ENCODE results near the gene RUNX2.

The RUNX2 gene

DNA sequence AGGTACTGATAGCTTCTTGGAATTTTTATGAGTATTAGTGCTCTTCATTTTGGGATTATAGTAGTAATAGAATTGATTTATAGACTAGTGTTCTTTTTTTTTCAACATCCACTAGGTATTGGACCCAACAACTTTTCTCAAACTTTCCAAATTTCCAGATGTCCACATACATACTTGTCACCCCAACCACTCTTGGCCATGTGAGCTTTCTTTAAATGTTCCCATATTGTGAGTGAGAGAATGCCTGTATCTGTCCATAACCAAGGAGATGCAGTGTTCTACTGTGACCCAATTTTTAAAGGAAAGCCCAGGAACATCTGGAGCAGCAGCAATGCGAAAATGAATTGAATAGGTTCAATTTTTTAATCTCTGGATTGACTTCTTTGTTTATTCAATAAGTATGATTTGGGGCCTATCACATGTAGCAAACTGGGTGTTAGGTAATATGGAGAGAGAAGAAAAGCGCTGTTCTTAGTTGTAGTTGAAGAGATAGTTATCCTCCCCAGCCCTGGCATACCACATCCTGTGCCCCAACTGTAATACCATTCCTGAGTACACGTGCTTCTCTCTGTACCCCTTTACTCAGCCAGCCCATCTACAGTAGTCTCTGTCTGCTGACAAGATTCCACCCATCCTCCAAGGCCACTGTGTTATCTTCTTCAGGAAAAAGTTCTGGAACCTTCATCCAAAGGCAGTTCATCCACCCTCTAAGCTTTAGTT lies 166.4 kb downstream of the RUNX2 start:
- TF ChIP-seq FOXM1 (IDR thresholded peaks at IDR 0.05; ENCODE audit: borderline replicate concordance, low read depth) (no peak), YY1 (IDR thresholded peaks at IDR 0.05; ENCODE audit: low read depth) (no peak), CREB1 (IDR thresholded peaks at IDR 0.05; ENCODE audit: low read depth) (no peak), ZBTB7A (IDR thresholded peaks at IDR 0.05; ENCODE audit: low read depth) (no peak)

DNA sequence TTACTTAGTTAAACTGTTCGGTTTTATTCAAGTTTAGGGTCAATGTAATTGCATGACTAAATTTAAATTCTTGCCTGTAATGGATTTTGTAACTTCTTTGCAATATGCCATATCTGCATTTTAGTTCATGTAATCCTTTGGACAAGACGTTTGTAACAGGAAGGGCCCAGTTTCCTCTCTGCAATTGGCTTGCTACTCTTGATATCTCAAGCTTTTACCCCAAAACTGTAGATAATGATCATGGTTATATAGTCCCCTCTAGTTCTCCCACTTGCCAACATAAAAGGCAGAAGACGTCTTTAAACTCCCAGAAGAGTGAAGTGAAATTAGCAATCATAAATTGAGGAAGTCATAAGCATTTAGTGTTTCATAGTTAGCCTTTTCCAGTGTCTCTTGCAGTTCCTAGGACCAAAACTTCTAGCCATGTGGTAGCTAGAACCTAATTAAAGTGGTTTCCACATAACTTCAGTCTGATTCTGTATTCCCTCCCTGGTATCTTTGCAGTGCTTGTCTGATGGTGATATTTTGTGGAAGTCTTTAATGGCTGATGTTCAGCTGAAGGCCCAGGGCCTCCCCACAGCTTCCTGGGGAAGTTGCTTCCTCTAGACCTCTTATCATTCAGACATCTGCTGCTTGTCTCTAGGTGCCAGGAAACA lies 167.4 kb downstream of the RUNX2 start:
- no peak for TF ChIP-seq ZBTB7A (IDR thresholded peaks at IDR 0.05; ENCODE audit: low read depth)
- TF ChIP-seq TAF1 (IDR thresholded peaks at IDR 0.05; ENCODE audit: low read depth) = no peak
- TF ChIP-seq, protein P1, sequence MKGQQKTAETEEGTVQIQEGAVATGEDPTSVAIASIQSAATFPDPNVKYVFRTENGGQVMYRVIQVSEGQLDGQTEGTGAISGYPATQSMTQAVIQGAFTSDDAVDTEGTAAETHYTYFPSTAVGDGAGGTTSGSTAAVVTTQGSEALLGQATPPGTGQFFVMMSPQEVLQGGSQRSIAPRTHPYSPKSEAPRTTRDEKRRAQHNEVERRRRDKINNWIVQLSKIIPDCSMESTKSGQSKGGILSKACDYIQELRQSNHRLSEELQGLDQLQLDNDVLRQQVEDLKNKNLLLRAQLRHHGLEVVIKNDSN (IDR thresholded peaks at IDR 0.05) = no peak
- TF ChIP-seq TEAD4 (IDR thresholded peaks at IDR 0.05) = no peak
- no peak for TF ChIP-seq FOXM1 (IDR thresholded peaks at IDR 0.05; ENCODE audit: borderline replicate concordance, low read depth)
- TF ChIP-seq, protein P2, sequence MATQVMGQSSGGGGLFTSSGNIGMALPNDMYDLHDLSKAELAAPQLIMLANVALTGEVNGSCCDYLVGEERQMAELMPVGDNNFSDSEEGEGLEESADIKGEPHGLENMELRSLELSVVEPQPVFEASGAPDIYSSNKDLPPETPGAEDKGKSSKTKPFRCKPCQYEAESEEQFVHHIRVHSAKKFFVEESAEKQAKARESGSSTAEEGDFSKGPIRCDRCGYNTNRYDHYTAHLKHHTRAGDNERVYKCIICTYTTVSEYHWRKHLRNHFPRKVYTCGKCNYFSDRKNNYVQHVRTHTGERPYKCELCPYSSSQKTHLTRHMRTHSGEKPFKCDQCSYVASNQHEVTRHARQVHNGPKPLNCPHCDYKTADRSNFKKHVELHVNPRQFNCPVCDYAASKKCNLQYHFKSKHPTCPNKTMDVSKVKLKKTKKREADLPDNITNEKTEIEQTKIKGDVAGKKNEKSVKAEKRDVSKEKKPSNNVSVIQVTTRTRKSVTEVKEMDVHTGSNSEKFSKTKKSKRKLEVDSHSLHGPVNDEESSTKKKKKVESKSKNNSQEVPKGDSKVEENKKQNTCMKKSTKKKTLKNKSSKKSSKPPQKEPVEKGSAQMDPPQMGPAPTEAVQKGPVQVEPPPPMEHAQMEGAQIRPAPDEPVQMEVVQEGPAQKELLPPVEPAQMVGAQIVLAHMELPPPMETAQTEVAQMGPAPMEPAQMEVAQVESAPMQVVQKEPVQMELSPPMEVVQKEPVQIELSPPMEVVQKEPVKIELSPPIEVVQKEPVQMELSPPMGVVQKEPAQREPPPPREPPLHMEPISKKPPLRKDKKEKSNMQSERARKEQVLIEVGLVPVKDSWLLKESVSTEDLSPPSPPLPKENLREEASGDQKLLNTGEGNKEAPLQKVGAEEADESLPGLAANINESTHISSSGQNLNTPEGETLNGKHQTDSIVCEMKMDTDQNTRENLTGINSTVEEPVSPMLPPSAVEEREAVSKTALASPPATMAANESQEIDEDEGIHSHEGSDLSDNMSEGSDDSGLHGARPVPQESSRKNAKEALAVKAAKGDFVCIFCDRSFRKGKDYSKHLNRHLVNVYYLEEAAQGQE (IDR thresholded peaks at IDR 0.05; ENCODE audit: low read depth) = no peak
- no peak for TF ChIP-seq EGR1 (IDR thresholded peaks at IDR 0.05)
- no peak for TF ChIP-seq NFIC (IDR thresholded peaks at IDR 0.05)
- no peak for TF ChIP-seq YY1 (IDR thresholded peaks at IDR 0.05; ENCODE audit: low read depth)
- no peak for TF ChIP-seq RAD21 (IDR thresholded peaks at IDR 0.05; ENCODE audit: low read depth)

DNA sequence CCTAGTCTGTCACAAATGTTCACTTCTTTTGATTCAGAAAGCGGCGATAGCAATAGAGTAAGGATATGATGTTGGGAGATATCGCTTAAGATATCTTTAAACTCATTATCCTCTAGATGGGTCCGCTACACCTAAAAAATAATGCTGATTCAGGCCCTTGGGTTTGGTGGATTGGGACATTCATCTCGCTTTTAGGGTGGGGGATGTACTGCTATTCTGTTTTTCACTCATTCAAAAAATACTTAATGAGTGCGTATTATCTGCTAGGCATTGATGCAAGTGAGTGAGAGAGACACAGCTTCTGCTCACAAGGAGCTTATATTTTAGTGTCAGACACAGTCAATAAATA lies 167.9 kb downstream of the RUNX2 start:
- TF ChIP-seq RAD21 (IDR thresholded peaks at IDR 0.05; ENCODE audit: low read depth) (no peak), CEBPB (IDR thresholded peaks at IDR 0.05) (no peak), EGR1 (IDR thresholded peaks at IDR 0.05) (no peak), TCF12 (IDR thresholded peaks at IDR 0.05; ENCODE audit: low read depth) (no peak), EP300 (IDR thresholded peaks at IDR 0.05; ENCODE audit: borderline replicate concordance) (no peak)
- TF ChIP-seq, protein P2 (IDR thresholded peaks at IDR 0.05; ENCODE audit: low read depth) = no peak
- TF ChIP-seq, protein P3, sequence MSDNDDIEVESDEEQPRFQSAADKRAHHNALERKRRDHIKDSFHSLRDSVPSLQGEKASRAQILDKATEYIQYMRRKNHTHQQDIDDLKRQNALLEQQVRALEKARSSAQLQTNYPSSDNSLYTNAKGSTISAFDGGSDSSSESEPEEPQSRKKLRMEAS (IDR thresholded peaks at IDR 0.05) = no peak

DNA sequence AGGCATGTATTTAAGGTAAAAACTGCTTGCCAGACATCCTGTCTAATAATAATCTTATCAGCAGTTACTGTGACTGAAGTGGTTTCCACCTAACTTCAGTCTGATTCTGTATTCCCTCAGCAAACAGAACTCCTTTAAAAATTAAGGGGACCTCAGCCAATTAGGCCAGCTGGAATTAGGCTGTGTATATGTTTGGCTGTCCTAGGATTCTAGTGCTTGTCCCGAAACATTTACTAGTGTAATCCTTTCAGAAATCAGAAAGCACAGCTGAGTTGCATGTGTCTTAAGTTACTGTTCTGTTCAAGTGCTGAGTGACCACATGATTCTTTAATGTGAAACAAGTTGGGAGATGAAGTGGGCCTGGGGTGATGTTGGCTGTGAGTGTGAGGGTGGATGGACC lies 170.5 kb downstream of the RUNX2 start:
- TF ChIP-seq TAF1 (IDR thresholded peaks at IDR 0.05; ENCODE audit: low read depth) = no peak

DNA sequence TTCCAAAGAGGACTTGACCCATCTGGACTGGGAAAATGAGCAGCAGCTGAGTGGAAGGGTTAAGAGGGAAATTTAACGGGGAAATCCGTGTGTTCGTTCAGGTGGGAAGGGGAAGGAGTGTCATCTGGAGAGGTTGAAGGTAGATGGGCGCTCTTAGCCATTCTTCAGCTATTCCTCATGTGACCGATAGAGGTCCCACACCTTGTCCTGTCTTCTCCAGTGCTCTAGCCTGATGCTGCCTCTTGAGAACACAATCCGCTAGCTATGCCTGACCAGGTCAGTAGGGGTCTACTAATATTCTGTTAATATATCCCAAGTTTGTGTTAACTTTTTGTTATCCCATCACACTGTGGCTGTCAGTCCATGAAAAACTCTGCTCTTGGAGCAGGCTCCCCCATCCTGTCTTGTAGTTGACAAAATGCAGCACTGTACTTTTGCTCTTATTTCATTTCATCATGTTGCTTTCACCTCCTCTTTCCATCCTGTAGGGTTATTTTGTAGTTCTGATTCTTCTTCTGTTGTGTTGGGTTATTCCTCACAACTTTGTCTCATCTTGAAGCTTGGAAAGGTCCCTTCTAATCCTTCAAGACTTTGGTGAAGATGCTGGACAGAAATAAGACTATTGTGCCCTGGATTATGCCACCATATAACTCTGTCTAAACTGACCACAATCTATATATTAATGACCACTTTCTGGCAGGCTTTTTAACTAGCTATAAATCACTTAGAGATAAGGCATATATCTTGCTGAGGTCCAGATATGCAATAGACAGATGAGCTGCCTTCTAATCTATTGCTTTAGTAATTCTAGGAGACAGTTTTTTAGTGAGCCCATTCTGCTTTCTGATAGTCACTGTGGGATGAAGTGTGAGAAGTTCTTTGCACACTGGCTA lies 173.0 kb downstream of the RUNX2 start:
- TF ChIP-seq TEAD4 (IDR thresholded peaks at IDR 0.05) = no peak
- TF ChIP-seq CEBPB (IDR thresholded peaks at IDR 0.05) = no peak
- no peak for TF ChIP-seq EGR1 (IDR thresholded peaks at IDR 0.05)
- TF ChIP-seq RAD21 (IDR thresholded peaks at IDR 0.05; ENCODE audit: low read depth) = peak; percentile 16; the same call in 1 of the 2 replicates
- TF ChIP-seq, protein P1 (IDR thresholded peaks at IDR 0.05) = no peak
- TF ChIP-seq ZBTB7A (IDR thresholded peaks at IDR 0.05; ENCODE audit: low read depth) = no peak

DNA sequence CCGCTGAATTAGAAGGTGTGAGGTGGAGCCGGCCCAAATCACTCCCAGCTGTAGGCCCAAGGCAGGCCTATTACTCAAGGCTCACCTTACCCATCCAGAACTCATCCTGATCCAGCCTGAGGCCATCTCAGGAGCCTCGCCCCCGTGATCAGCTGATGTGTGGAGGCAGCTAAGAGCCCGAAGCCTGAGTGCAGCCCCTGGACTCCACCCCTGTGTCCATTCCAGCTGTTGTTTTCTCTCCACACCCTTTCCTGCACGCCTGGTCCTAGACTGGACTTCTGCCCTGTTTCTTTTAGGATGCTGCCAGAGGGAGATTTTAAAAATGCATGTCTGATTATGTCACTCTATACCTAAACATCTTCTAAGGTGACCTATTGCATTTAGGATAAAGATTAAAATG lies 174.3 kb downstream of the RUNX2 start:
- TF ChIP-seq, protein P3 (IDR thresholded peaks at IDR 0.05) = no peak
- TF ChIP-seq EGR1 (IDR thresholded peaks at IDR 0.05) = no peak
- no peak for TF ChIP-seq TAF1 (IDR thresholded peaks at IDR 0.05; ENCODE audit: low read depth)
- TF ChIP-seq TCF12 (IDR thresholded peaks at IDR 0.05; ENCODE audit: low read depth) = no peak
- TF ChIP-seq CREB1 (IDR thresholded peaks at IDR 0.05; ENCODE audit: low read depth) = no peak
- TF ChIP-seq TEAD4 (IDR thresholded peaks at IDR 0.05) = no peak
- TF ChIP-seq ZBTB7A (IDR thresholded peaks at IDR 0.05; ENCODE audit: low read depth) = no peak
- no peak for TF ChIP-seq YY1 (IDR thresholded peaks at IDR 0.05; ENCODE audit: low read depth)
- TF ChIP-seq CEBPB (IDR thresholded peaks at IDR 0.05) = no peak
- no peak for TF ChIP-seq FOXM1 (IDR thresholded peaks at IDR 0.05; ENCODE audit: borderline replicate concordance, low read depth)
- TF ChIP-seq NFIC (IDR thresholded peaks at IDR 0.05) = no peak
- TF ChIP-seq, protein P1 (IDR thresholded peaks at IDR 0.05) = no peak
- no peak for TF ChIP-seq EP300 (IDR thresholded peaks at IDR 0.05; ENCODE audit: borderline replicate concordance)
